ENCODE results near the gene LRP2.
A peak's percentile ranks its signal among the peaks of the same experiment; 100 is the strongest.

Gene LRP2

GRCh38 chr2:169131587-169132512, 230.5 kb downstream of the LRP2 start:
- ChIA-PET POLR2A (no interaction called here), CTCF (interaction anchor here (0.6 to 3.7 kb wide), 35 partner anchors 9 to 1014 kb away, joined by 3 to 60 read pairs (median 4); partner anchors contain the start of gene BBS5)
- peak; percentile 78 for TF ChIP-seq CTCF (IDR thresholded peaks at IDR 0.05; ENCODE audit: control extremely low read depth, extremely low read depth, low read depth, missing control alignments)
- DNase-seq (ENCODE audit: extremely low spot score): peak; percentile 60

- ChIA-PET POLR2A (no interaction called here), CTCF (interaction anchor here (3.7 kb wide), 2 partner anchors 12 to 20 kb away, joined by 53 to 60 read pairs; no protein-coding TSS in a partner anchor)
- no peak for DNase-seq (ENCODE audit: extremely low spot score)
- TF ChIP-seq CTCF (IDR thresholded peaks at IDR 0.05; ENCODE audit: control extremely low read depth, extremely low read depth, low read depth, missing control alignments): no peak
Measured at GRCh38 chr2:169129703-169130243, 232.6 kb downstream of the LRP2 start.

- ChIA-PET POLR2A (no interaction called here), CTCF (interaction anchor here (1.0 to 5.4 kb wide), 3 partner anchors 10 to 22 kb away, joined by 4 to 25 read pairs (median 14); no protein-coding TSS in a partner anchor)
- DNase-seq (ENCODE audit: extremely low spot score): no peak
- TF ChIP-seq CTCF (IDR thresholded peaks at IDR 0.05; ENCODE audit: control extremely low read depth, extremely low read depth, low read depth, missing control alignments): no peak
Measured at GRCh38 chr2:169119851-169120250, 242.5 kb downstream of the LRP2 start.

- no peak for TF ChIP-seq CTCF (IDR thresholded peaks at IDR 0.05; ENCODE audit: control extremely low read depth, extremely low read depth, low read depth, missing control alignments)
- ChIA-PET POLR2A (no interaction called here), CTCF (interaction anchor here (0.9 to 5.4 kb wide), 4 partner anchors 8 to 23 kb away, joined by 3 to 25 read pairs (median 9); no protein-coding TSS in a partner anchor)
- DNase-seq (ENCODE audit: extremely low spot score): no peak
Measured at GRCh38 chr2:169119123-169119760, 243.1 kb downstream of the LRP2 start.

GRCh38 chr2:169118060-169118459, 244.3 kb downstream of the LRP2 start:
- DNase-seq (ENCODE audit: extremely low spot score): no peak
- POLR2A ChIA-PET: no interaction called here
- CTCF ChIA-PET: interaction anchor here (1.5 to 5.4 kb wide), 2 partner anchors 14 to 24 kb away, joined by 9 to 25 read pairs; no protein-coding TSS in a partner anchor
- no peak for TF ChIP-seq CTCF (IDR thresholded peaks at IDR 0.05; ENCODE audit: control extremely low read depth, extremely low read depth, low read depth, missing control alignments)

- ChIA-PET POLR2A (no interaction called here), CTCF (interaction anchor here (0.9 to 5.4 kb wide), 6 partner anchors 8 to 25 kb away, joined by 3 to 25 read pairs (median 4); no protein-coding TSS in a partner anchor)
- no peak for TF ChIP-seq CTCF (IDR thresholded peaks at IDR 0.05; ENCODE audit: control extremely low read depth, extremely low read depth, low read depth, missing control alignments)
- DNase-seq (ENCODE audit: extremely low spot score): no peak
Measured at GRCh38 chr2:169116993-169117392, 245.3 kb downstream of the LRP2 start.
